Uterus (tissue), 4 donors: Measurements from ENCODE around the gene CCDC195. TPM values are rescaled to one million over a fixed set of nuclear protein-coding genes. Genes with fewer than 3 reads are reported as not detected.

Source experiments
- DNase-seq, 2 donors: peaks; one replicate each; pipeline ENCODE4 v3.0.0-alpha.2; 2019 to 2020
- H3K27ac ChIP-seq, 2 donors: fragments of 200-600 bp; sonication (generic); 1 replicate in 1 of 2; 2 replicates in 1 of 2; pipeline ENCODE4 v1.5.1; 2016 to 2018
- H3K27me3 ChIP-seq, 2 donors: fragments of 200-600 bp; sonication (generic); one replicate each; pipeline ENCODE4 v1.5.1; 2018 to 2019; ENCODE audit warnings: control low read depth in 1 of 2
- H3K36me3 ChIP-seq, 2 donors: fragments of 200-600 bp; sonication (generic); one replicate each; pipeline ENCODE4 v1.5.1; 2019; ENCODE audit warnings: control low read depth in 1 of 2
- H3K4me1 ChIP-seq, 2 donors: fragments of 200-600 bp; sonication (generic); one replicate each; pipeline ENCODE4 v1.5.1; 2018 to 2019; ENCODE audit warnings: control low read depth in 1 of 2
- H3K4me3 ChIP-seq, 2 donors: fragments of 200-600 bp; sonication (generic); 1 replicate in 1 of 2; 2 replicates in 1 of 2; pipeline ENCODE4 v1.5.1; 2018 to 2019; ENCODE audit warnings: mild to moderate bottlenecking in 1 of 2
- H3K9me3 ChIP-seq, 2 donors: fragments of 200-600 bp; sonication (generic); one replicate each; pipeline ENCODE4 v1.5.1; 2019; ENCODE audit warnings: control low read depth in 1 of 2
- CTCF ChIP-seq, 4 experiments: fragments of 200-600 bp in 2 of 4; fragments of 450-650 bp in 2 of 4; sonication (generic) in 2 of 4; IDR thresholded peaks; one replicate each; pipeline ENCODE4 v1.5.1; 2016 to 2019; ENCODE audit warnings: antibody characterized with exemption in 4 of 4, mild to moderate bottlenecking in 2 of 4, moderate library complexity in 1 of 4
- POLR2A ChIP-seq, 2 donors: fragments of 450-650 bp; IDR thresholded peaks; one replicate each; pipeline ENCODE4 v1.6.1; 2016; ENCODE audit warnings: antibody characterized with exemption in 2 of 2, mild to moderate bottlenecking in 1 of 2, moderate library complexity in 1 of 2
- intact Hi-C: fragments of 100-400 bp; cut with DNase I; formaldehyde crosslinking; loops from one replicate; pipeline ENCODE4 v1.15.1; 2023; ENCODE audit warnings: low total_unique reads
- total RNA-seq, 4 donors: library from RNA; depleted of rRNA in 3 of 4; stranded (reverse); fragments of >200 nt in 3 of 4; gene quantifications; one replicate each; pipeline versions ENCODE4 v1.1.0 to v1.2.4, GENCODE V29; 2014 to 2023
- donor health status: DM: yes; HTN: yes; CAD: no.

The CCDC195 gene
- total RNA-seq, 4 donors from 2014 or later: not detected

- H3K4me3 ChIP-seq: no peak overlapping the region
- no peaks in the 10 kb centered on the region for H3K9me3 ChIP-seq
- intact Hi-C loops: no loop called here
- no peak overlapping the region for H3K27ac ChIP-seq
- no peaks in the 10 kb centered on the region for H3K27me3 ChIP-seq
- no peaks in the 10 kb centered on the region for H3K36me3 ChIP-seq
- no peak for DNase-seq
- TF ChIP-seq POLR2A (IDR thresholded peaks at IDR 0.05): no peak
- TF ChIP-seq CTCF (IDR thresholded peaks at IDR 0.05): no peak
- H3K4me1 ChIP-seq: peaks cover 0 to 2% of the 10 kb centered on the region in 2 donors
Observed at GRCh38 chr2:224722250-224722649, 6.1 kb upstream of the CCDC195 start.

DNA sequence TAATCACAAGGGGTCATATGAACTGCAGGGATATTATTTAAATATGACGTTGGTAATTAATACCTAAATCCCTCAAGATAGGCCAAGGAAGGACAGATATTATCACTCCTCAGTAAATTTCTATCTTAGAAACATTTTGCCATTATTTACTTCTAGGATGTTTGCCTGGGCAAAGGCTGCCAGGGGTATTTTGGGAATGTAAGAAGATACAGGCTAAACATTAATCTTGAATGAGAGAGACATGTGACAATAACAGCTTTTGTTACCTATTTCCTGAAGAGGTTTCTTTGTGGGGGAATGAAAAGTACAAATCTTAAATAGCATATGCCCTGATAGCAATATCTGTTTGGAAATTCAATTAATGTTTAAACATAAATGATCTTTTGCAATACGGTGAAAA is 756 bp upstream of the CCDC195 start:
- no peaks in the 10 kb centered on the region for H3K27me3 ChIP-seq
- no peaks in the 10 kb centered on the region for H3K4me1 ChIP-seq
- intact Hi-C loops: no loop called here
- H3K4me3 ChIP-seq: no peak overlapping the region
- no peak for DNase-seq
- H3K36me3 ChIP-seq: no peaks in the 10 kb centered on the region
- no peaks in the 10 kb centered on the region for H3K9me3 ChIP-seq
- H3K27ac ChIP-seq: no peak overlapping the region
- TF ChIP-seq CTCF (IDR thresholded peaks at IDR 0.05): no peak
- TF ChIP-seq POLR2A (IDR thresholded peaks at IDR 0.05): no peak

DNA sequence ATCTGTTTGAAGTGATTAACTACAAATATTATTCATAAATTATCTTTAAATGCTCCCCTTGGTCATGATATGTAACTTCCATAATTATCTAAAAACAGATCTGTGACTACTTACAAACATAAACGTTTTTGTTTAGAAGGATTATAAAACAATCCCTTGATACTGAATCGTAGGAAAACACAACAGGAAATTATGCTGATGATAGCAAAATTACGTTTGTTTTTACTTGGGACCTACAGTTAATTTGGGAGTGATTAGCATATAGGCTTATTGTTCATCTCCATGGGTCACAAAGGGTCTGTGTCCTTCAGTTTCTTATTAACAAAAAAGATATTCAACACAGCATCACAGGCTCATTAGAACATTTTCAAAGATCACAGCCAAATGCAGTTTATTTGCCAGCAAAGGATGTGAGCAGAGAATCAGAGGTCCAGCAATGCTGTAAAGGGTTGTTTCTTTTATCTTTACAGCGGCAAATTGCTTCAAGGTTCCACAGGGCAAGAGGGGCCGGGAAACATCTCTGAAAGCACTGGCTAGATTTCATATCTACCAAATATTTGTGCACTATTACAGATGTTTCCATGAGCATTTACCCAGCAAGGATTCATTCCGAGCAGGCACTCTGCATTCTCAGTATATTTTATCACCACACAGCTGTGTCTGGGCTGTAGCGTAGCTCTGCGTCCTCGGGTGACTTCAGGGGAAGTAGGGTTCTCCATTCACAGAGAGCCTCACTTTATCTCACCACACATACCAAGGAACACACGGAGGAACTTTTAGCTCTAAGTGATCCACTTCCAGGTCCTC is 4.1 kb downstream of the CCDC195 start:
- H3K9me3 ChIP-seq: no peaks in the 10 kb centered on the region
- H3K27ac ChIP-seq: no peak overlapping the region
- H3K4me3 ChIP-seq: no peak overlapping the region
- H3K27me3 ChIP-seq: no peaks in the 10 kb centered on the region
- no peaks in the 10 kb centered on the region for H3K36me3 ChIP-seq
- TF ChIP-seq CTCF (IDR thresholded peaks at IDR 0.05) (no peak), POLR2A (IDR thresholded peaks at IDR 0.05) (no peak)
- intact Hi-C loops: no loop called here
- H3K4me1 ChIP-seq: no peaks in the 10 kb centered on the region
- no peak for DNase-seq

- no peaks in the 10 kb centered on the region for H3K36me3 ChIP-seq
- TF ChIP-seq CTCF (IDR thresholded peaks at IDR 0.05) (no peak), POLR2A (IDR thresholded peaks at IDR 0.05) (no peak)
Observed at GRCh38 chr2:224711381-224711780, 4.8 kb downstream of the CCDC195 start.

DNA sequence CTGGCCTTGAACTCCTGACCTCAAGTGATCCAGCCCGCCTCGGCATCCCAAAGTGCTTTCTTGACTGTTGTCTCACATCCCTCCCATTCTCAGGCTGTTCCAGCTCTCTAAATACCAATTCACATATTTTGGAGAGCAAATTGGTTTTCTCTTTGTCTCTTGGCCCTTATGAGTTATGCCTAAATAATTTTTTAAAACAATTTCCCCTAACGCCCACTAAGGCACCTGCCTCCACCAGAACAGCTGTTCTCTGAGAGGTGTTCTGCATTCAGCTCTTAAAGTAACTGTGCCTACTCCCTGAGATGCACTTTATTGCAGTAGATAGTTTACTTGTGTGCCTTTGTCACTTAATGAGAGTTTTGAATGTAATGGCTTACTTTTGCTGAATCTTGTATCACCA is 6.9 kb downstream of the CCDC195 start:
- H3K27ac ChIP-seq: no peak overlapping the region
- DNase-seq: no peak
- intact Hi-C loops: no loop called here

More at GRCh38 chr2:224711381-224711780, 4.8 kb downstream of the CCDC195 start:
- Histone ChIP-seq H3K4me3 (no peak overlapping the region), H3K4me1 (no peaks in the 10 kb centered on the region), H3K27me3 (no peaks in the 10 kb centered on the region), H3K27ac (no peak overlapping the region), H3K9me3 (no peaks in the 10 kb centered on the region)
- intact Hi-C loops: no loop called here
- DNase-seq: no peak

More for the DNA sequence above, 6.9 kb downstream of the CCDC195 start:
- Histone ChIP-seq H3K4me1 (no peaks in the 10 kb centered on the region), H3K9me3 (no peaks in the 10 kb centered on the region), H3K36me3 (no peaks in the 10 kb centered on the region), H3K27me3 (no peaks in the 10 kb centered on the region), H3K4me3 (no peak overlapping the region)
- TF ChIP-seq POLR2A (IDR thresholded peaks at IDR 0.05) (no peak), CTCF (IDR thresholded peaks at IDR 0.05) (no peak)
